ENCODE measurements around the gene SEMA3C.
"Not testable (repeated sequence)": the region's sequence is repeated elsewhere in the genome, so short reads cannot be mapped to it uniquely, and the experiment has no call there.

The SEMA3C gene

DNA sequence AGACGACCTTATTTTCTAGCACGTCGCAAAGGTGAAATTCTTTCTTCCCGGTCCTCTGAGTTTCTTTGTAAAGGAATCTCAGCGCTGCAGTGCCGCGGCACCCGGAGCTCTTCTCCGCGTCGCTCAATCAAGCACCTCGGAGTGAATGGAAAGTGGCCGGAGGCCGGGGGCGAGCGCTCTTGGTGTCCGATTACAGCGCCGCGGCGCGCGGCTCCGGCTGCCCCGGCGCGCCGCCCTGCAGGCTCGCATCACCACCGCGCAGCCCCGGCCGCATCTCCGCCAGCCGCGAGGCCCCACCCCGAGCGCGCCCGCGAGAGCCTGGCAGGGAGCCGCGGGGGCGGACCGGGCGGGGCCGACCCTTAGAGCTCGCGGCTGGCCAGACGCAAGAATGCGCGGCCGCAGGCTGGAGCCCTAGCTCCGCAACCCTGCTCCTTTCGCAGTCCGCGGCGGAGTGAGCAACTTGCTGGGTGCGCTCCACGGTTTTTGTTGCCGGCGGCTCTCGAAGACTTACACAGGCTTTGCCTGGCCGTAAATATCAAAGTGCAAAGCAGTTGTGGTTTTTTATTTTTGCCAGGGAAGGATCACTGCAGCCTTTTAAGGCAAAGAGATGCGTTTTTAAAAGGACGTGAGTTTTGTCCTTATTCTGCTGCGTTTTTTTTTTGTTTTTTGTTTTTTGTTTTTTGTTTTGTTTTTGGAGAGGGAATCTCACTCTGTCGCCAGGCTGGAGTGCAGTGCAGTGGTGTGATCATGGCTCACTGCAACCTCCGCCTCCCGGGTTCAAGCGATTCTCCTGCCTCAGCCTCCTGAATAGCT lies at the start of gene SEMA3C:
TSS of gene SEMA3C (minus strand) at position 143 of the 813 bp plus-strand sequence. CDS start 2,270 bp downstream, outside the sequence.
- DNase-seq, result peak; percentile 95

- DNase-seq, result no peak
Observed at GRCh38 chr7:80968606-80969005, 49.8 kb upstream of the SEMA3C start.

DNA sequence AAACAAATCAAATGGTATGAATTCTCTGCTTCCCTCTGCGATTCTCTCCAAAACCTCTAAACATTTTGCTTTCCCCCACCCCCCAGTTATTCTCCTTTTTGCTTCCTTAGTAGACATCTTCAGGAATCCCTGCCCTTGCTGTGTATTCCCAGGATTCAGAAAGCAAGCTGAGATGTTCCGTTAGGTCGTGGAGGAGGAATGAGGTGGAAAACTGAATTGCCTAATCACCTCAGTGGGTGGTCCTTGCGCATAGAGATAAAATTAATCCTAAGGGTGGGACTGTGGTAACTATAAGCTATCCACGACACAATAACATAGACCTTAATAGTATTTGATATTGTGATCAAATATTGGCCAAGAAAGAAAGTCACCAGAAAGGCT lies 49.1 kb upstream of the SEMA3C start:
- no peak for DNase-seq

- DNase-seq, result no peak
Observed at GRCh38 chr7:80967071-80967916, 48.4 kb upstream of the SEMA3C start.

DNA sequence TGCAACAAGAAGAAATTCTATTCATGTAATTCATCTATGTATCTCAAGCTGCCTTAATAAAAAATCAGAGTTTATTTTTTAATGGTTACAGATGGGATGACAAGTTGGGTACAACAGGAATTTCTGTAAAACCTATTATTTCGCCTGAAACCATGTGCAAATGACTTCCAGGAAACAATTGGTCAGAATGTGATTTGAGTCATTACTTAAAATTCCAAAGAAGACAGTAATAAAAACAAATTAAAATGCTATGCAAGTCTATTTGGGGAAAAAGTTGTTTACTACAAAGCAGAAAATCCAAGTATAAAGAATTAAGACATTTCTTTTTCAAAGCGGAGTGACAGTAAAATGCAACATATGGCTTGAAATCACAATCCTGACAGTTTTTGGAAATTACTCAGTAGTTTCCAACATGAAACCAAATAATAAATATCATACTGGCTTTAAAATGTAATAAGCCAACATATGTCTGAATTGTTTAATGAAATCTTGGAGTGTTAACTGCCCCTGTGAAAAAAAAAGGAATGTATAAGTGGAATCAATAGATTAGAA lies 41.5 kb upstream of the SEMA3C start:
- DNase-seq, result peak; percentile 65

DNA sequence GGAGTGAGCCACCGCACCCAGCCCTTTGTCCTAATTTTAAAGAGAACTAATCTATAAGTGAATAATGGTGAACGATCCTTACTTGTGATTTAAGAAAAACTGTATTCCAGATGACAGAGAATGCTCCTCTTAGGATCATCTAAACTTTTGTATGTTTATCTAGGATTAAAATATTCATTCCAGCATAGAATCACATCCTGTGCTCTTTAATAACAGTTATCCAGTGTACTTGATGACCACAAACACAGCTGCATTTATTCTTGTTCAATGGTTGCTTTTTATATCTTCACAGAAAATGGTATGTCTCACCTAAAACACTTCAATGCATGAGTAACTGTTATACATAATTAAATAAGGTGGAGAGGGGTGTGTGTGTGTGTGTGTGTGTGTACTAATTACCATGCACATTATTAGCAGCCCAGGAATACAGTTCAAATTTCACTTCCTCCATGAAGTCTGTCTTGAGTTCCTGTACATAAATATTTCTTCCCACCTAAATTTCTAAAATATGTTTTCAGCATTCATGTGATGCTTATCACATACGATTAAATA lies 38.5 kb upstream of the SEMA3C start:
- no peak for DNase-seq

- no peak for DNase-seq
Observed at GRCh38 chr7:80954191-80954590, 35.3 kb upstream of the SEMA3C start.

GRCh38 chr7:80950550-80950967 lies 31.7 kb upstream of the SEMA3C start:
- DNase-seq, result no peak

DNA sequence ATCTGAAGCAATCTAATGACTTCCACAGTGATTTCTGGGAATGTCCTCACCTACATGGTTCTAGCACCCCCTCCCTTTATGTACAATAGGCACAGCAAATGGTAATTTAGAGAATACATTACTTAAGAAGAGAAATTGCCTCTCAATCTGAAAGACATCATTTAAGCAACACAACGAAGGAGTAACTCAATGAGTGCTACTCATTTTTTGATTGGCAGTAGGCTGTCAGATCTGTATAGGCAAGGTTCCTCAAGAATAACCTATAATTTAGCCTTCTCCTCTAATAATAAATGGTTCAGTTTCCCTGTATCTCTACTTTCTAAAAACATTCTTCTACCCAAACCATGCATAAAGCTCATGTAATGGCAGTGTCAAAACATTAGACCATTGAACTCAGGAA lies 30.6 kb upstream of the SEMA3C start:
- DNase-seq, result no peak

- DNase-seq, result no peak
Observed at GRCh38 chr7:80946858-80947257, 28.0 kb upstream of the SEMA3C start.

DNA sequence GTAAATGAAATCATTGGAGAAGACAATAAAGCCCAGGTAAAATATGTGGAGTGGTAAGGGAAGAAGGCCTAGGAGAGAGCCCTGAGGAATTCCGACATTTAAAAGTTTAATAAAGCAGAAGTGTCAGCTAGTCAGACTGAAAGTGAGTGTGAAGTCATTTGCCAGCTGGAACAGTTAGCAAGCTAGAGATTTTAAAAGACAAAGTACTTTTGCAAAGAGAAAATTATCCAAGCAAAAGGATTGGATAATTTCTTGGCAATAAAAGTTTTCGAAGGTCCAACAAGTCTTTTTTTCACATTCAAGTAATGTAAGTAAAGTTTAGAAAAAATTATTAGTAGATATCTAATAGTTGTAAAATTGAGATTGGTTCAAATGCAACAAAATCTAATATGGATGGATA lies 27.1 kb upstream of the SEMA3C start:
- DNase-seq, result no peak

- no peak for DNase-seq
Observed at GRCh38 chr7:80943342-80943741, 24.5 kb upstream of the SEMA3C start.

- DNase-seq, result peak; percentile 98
Observed at GRCh38 chr7:80942261-80943041, 23.6 kb upstream of the SEMA3C start.

DNA sequence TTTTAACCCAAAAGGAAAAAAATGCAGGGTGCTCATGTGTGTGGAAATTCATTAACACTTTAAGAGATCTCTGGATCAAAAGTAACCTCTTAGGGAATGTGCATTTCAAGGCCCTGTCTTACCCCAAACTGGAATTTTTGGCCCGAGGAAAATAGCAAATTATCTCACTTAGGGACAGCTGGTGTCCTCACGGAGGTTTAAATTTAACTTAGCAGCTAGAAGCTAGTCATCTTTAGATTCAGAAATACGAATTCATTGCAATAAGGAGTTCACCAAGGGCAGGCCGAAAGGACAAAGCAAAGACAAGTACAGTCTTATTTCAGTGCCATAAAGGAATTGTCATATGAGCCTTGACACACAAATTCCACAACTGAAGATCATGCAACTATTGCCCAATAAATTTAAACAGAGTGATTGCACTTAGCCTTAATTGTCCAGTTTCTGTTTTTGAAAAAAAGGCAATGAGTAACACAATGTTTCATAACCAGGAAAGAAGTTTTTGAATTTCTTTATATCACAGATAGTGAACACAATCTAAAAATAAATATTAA lies 22.4 kb upstream of the SEMA3C start:
- peak; percentile 82 for DNase-seq

DNA sequence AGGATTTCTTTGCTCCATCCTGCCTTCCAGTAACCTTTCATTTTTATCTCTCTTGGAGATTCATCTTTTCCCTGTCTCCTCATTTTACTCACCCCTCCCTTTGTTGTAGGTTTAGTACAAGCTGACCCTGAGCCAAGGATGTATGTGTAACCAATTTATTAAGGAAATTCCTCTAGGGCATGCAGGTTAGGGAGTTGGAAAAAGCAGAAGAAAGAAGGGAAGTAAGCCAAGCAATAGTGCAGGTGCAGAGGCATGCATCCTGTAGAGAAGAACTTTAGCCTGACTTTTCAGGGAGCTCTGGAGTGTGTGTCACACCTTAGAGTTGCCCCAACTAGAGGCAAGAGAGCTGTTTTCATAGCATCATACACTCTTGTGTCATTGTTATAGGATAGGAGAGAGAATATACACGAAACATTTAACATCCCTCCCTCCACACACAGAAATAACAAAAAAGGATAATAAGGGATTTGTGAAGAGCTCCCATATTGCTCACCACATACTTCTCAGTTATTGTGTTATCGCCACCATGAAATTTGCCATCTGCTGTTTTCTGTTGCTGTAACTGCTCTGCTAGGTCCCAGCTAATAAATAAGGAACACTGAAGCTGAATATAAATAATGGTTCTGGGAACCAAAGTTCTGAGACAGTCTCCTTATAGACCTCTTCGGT lies 21.8 kb upstream of the SEMA3C start:
- peak; percentile 18 for DNase-seq

- no peak for DNase-seq
Observed at GRCh38 chr7:80937336-80937735, 18.5 kb upstream of the SEMA3C start.

- no peak for DNase-seq
Observed at GRCh38 chr7:80935991-80936780, 17.3 kb upstream of the SEMA3C start.

GRCh38 chr7:80934321-80934720 lies 15.5 kb upstream of the SEMA3C start:
- peak; percentile 28 for DNase-seq

GRCh38 chr7:80932536-80932935 lies 13.7 kb upstream of the SEMA3C start:
- DNase-seq, result no peak

DNA sequence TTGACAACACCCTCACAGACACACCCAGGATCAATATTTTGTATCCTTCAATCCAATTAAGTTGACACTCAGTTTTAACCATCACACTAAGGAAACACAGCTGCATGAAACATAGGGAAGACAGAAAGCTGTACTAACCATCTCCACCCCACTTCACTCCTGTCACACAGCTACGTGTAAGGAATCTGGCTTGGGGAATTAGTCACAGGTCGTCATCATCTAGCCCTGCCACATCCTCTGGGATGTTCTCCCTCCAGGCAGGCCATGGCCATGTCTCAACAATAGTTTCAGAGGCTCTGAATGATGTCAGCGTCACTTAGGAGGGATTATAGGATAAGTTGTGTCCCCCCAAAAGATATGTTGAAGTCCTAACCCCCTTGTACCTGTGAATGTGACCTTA lies 10.8 kb upstream of the SEMA3C start:
- peak; percentile 80 for DNase-seq

- not testable (repeated sequence) for DNase-seq
Observed at GRCh38 chr7:80926955-80927354, 8.1 kb upstream of the SEMA3C start.

Measured in EL (cell line).